ENCODE data around the gene UQCRC1.

DNA sequence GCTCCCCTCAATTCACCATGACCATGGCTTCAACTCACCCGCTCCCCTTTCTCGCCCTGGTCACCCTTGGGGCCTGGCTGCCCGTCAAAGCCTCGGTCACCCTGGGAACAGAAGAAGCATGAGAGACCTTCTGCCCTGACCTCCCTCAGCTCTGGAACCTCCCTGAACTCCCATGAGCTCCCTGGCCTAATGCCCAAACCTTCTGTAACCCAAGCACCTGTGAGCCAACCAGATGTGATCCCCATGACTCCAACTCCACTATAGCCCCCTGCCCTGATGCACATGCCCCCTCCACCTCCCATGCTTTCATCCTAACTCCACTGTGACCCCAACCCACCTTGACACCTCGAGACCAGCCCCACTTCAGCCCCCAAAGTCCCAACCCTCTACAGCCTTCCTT is 42.4 kb downstream of the UQCRC1 start:
- TF ChIP-seq CTCF (IDR thresholded peaks at IDR 0.05) (no peak), E2F4 (CRISPR knock-in tag; IDR thresholded peaks at IDR 0.05; ENCODE audit: borderline replicate concordance, low read depth) (no peak), RELA (CRISPR knock-in tag; IDR thresholded peaks at IDR 0.05; ENCODE audit: borderline replicate concordance) (no peak), ETV6 (CRISPR knock-in tag; IDR thresholded peaks at IDR 0.05) (no peak), TP53 (CRISPR knock-in tag; IDR thresholded peaks at IDR 0.05) (no peak), SP1 (CRISPR knock-in tag; conservative IDR thresholded peaks at IDR 0.05) (no peak)
- TF ChIP-seq, protein P1, sequence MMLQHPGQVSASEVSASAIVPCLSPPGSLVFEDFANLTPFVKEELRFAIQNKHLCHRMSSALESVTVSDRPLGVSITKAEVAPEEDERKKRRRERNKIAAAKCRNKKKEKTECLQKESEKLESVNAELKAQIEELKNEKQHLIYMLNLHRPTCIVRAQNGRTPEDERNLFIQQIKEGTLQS (CRISPR knock-in tag; conservative IDR thresholded peaks at IDR 0.05), result no peak

Measured in WTC11 (cell line).